ENCODE data around the gene SLC25A13.

DNA sequence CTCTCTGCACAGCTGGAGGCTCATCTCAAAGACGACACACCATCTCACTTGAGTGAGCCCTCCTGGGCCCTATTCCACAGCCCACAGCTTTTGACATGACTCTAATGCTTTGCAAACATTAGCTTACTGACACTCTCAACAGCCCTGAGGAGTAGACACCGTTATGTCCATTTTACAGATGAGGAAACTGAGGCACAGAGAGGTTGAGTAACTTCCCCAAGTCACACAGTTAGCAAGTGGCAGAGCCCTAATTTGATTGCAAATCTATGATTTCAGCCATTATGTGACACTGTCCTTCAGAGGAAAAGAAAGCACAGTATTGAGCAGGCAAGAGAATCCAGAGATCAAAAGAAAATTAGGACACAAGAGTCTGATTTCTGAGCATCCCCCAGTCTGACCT is 16.0 kb downstream of the SLC25A13 start:
- TF ChIP-seq POLR2AphosphoS5 (IDR thresholded peaks at IDR 0.05; ENCODE audit: low read depth, low read length) (no peak), TAF1 (IDR thresholded peaks at IDR 0.05; ENCODE audit: borderline replicate concordance, insufficient read depth, low read length) (no peak), SIN3A (IDR thresholded peaks at IDR 0.05; ENCODE audit: borderline replicate concordance, insufficient read depth, low read length) (no peak)
- TF ChIP-seq, protein P1, sequence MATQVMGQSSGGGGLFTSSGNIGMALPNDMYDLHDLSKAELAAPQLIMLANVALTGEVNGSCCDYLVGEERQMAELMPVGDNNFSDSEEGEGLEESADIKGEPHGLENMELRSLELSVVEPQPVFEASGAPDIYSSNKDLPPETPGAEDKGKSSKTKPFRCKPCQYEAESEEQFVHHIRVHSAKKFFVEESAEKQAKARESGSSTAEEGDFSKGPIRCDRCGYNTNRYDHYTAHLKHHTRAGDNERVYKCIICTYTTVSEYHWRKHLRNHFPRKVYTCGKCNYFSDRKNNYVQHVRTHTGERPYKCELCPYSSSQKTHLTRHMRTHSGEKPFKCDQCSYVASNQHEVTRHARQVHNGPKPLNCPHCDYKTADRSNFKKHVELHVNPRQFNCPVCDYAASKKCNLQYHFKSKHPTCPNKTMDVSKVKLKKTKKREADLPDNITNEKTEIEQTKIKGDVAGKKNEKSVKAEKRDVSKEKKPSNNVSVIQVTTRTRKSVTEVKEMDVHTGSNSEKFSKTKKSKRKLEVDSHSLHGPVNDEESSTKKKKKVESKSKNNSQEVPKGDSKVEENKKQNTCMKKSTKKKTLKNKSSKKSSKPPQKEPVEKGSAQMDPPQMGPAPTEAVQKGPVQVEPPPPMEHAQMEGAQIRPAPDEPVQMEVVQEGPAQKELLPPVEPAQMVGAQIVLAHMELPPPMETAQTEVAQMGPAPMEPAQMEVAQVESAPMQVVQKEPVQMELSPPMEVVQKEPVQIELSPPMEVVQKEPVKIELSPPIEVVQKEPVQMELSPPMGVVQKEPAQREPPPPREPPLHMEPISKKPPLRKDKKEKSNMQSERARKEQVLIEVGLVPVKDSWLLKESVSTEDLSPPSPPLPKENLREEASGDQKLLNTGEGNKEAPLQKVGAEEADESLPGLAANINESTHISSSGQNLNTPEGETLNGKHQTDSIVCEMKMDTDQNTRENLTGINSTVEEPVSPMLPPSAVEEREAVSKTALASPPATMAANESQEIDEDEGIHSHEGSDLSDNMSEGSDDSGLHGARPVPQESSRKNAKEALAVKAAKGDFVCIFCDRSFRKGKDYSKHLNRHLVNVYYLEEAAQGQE (IDR thresholded peaks at IDR 0.05; ENCODE audit: insufficient read depth in 1 of 2, low read depth in 2 of 2, low read length in 2 of 2): no peak

Measured in PFSK-1 (cell line).